ENCODE results near the gene SYNJ2.

GRCh38 chr6:158047127-158047518, 65.5 kb downstream of the SYNJ2 start:
- TF ChIP-seq CTCF (IDR thresholded peaks at IDR 0.05; ENCODE audit: borderline replicate concordance, extremely low read depth, low read length, poor library complexity, severe bottlenecking) (no peak), EZH2 (IDR thresholded peaks at IDR 0.05; ENCODE audit: borderline replicate concordance, low read depth, low read length, severe bottlenecking) (no peak)
